Smooth muscle cell (in vitro differentiated cells): ENCODE measurements around the gene CRIP3. TPM values are rescaled to one million over a fixed set of nuclear protein-coding genes. Genes with fewer than 3 reads are reported as not detected.

Experiments
- DNase-seq: peaks from one replicate; lab custom pipeline; 2025; ENCODE audit not compliant: unreplicated experiment; lab: John Stamatoyannopoulos, UW
- H2AFZ ChIP-seq: fragments of 200-600 bp; sonication (generic); 2 replicates; pipeline ENCODE4 v1.6.0; 2016; ENCODE audit warnings: antibody characterized with exemption, low read depth, mild to moderate bottlenecking
- H3F3A ChIP-seq: fragments of 200-600 bp; sonication (generic); 2 replicates; pipeline ENCODE4 v1.6.0; 2017; ENCODE audit warnings: antibody characterized with exemption, low read depth
- H3K27ac ChIP-seq: fragments of 200-600 bp; sonication (generic); 2 replicates; pipeline ENCODE4 v1.5.1; 2016; ENCODE audit warnings: low read depth, mild to moderate bottlenecking
- H3K27me3 ChIP-seq: fragments of 200-600 bp; sonication (generic); 2 replicates; pipeline ENCODE4 v1.6.1; 2016; ENCODE audit warnings: low read depth, mild to moderate bottlenecking
- H3K36me3 ChIP-seq: fragments of 200-600 bp; sonication (generic); 2 replicates; pipeline ENCODE4 v1.5.1; 2016; ENCODE audit warnings: low read depth
- H3K4me1 ChIP-seq: fragments of 200-600 bp; sonication (generic); 2 replicates; pipeline ENCODE4 v1.5.1; 2016; ENCODE audit warnings: low read depth
- H3K4me2 ChIP-seq: fragments of 200-600 bp; sonication (generic); 2 replicates; pipeline ENCODE4 v1.6.0; 2016; ENCODE audit warnings: mild to moderate bottlenecking
- H3K4me3 ChIP-seq: fragments of 200-600 bp; sonication (generic); 2 replicates; pipeline ENCODE4 v1.5.1; 2016; ENCODE audit warnings: mild to moderate bottlenecking
- H3K79me2 ChIP-seq: fragments of 200-600 bp; sonication (generic); 2 replicates; pipeline ENCODE4 v1.6.0; 2016; ENCODE audit warnings: low read depth, mild to moderate bottlenecking
- H3K9ac ChIP-seq: fragments of 200-600 bp; sonication (generic); 2 replicates; pipeline ENCODE4 v1.6.0; 2016; ENCODE audit warnings: low read depth
- H3K9me3 ChIP-seq: fragments of 200-600 bp; sonication (generic); replicated peaks from 2 replicates; pipeline ENCODE4 v1.5.1; 2016; ENCODE audit warnings: low read depth
- H4K20me1 ChIP-seq: fragments of 200-600 bp; sonication (generic); 2 replicates; pipeline ENCODE4 v1.6.0; 2016; ENCODE audit warnings: low read depth
- WGBS: methylation state at CpG from one replicate; pipeline ENCODE4 v1.1.7; 2016; ENCODE audit warnings: low lambda C conversion rate; 5-methylcytosine and 5-hydroxymethylcytosine counted together
- polyA plus RNA-seq: library from polyadenylated mRNA; unstranded; fragments of >200 nt; fragmentation: Nextera tagmentation; extraction: Ambion mirVana; gene quantifications from 2 replicates; pipeline ENCODE4 v1.2.1, GENCODE V29; 2016
- total RNA-seq: library from RNA; depleted of rRNA; stranded (reverse); fragments of >200 nt; gene quantifications from 2 replicates; pipeline ENCODE4 v1.2.3, GENCODE V29; 2014
- TF ChIP-seq, protein P1 (sequence below): fragments of 200-600 bp; sonication (generic); IDR thresholded peaks from 2 replicates; pipeline ENCODE4 v1.5.1; 2017; ENCODE audit warnings: borderline replicate concordance, mild to moderate bottlenecking, antibody characterized with exemption; ENCODE audit not compliant: insufficient read depth, poor library complexity, severe bottlenecking

The CRIP3 gene
- total and polyA plus RNA-seq, 2 experiments from 2014 or later, result not detected

DNA sequence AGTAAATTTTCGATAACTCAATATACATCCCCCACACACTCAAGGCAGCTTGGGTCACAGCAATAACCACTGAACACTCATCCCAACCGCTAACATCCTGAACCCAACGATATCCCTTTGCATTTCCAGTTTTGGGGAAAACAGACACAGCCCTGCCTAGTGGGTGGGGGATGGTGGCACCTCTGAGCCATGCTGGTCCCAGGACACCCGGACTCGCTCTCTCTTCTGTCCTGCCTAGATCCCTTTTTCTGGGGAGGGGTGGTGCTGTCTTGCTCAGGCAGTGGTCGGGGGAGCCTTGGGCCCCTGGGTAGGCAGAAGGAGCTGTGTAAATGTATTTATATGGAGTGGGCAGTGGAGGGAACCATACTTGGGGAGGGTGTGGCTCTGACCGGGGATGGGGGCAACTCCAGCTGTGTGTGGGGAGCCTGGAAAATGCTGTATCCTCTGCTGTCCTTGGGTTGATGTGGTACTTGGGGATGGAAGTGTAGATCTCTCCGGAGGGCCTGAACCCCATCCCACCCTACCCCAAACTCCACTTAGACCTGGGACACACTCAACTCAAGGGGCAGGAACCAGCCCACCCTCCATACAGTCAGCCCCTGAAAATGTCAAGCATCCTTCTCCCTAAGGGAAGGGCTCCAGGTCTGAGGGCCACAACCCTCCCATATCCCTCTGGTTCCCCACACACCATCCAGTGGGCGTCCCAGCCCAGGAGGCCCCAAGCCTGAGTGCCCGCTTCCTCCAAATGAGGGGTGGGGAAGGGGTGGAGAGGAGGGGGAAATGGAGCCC, 34.3 kb downstream of the CRIP3 start:
- Histone ChIP-seq H2AFZ (no peak overlapping the region), H3K4me1 (peaks cover 24% of the 10 kb centered on the region), H3K4me2 (peak overlapping the region; percentile 84), H3K4me3 (peak overlapping the region; percentile 54), H3F3A (no peaks in the 10 kb centered on the region), H3K27ac (no peak overlapping the region), H3K79me2 (no peaks in the 10 kb centered on the region), H3K9me3 (no peaks in the 10 kb centered on the region), H3K27me3 (peaks cover 36% of the 10 kb centered on the region), H3K36me3 (no peaks in the 10 kb centered on the region), H4K20me1 (no peaks in the 10 kb centered on the region), H3K9ac (no peak overlapping the region)
- 78% methylated on average over 10 of the region's 10 CpGs for WGBS
- TF ChIP-seq, protein P1, sequence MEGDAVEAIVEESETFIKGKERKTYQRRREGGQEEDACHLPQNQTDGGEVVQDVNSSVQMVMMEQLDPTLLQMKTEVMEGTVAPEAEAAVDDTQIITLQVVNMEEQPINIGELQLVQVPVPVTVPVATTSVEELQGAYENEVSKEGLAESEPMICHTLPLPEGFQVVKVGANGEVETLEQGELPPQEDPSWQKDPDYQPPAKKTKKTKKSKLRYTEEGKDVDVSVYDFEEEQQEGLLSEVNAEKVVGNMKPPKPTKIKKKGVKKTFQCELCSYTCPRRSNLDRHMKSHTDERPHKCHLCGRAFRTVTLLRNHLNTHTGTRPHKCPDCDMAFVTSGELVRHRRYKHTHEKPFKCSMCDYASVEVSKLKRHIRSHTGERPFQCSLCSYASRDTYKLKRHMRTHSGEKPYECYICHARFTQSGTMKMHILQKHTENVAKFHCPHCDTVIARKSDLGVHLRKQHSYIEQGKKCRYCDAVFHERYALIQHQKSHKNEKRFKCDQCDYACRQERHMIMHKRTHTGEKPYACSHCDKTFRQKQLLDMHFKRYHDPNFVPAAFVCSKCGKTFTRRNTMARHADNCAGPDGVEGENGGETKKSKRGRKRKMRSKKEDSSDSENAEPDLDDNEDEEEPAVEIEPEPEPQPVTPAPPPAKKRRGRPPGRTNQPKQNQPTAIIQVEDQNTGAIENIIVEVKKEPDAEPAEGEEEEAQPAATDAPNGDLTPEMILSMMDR, result no peak
- DNase-seq, result no peak

DNA sequence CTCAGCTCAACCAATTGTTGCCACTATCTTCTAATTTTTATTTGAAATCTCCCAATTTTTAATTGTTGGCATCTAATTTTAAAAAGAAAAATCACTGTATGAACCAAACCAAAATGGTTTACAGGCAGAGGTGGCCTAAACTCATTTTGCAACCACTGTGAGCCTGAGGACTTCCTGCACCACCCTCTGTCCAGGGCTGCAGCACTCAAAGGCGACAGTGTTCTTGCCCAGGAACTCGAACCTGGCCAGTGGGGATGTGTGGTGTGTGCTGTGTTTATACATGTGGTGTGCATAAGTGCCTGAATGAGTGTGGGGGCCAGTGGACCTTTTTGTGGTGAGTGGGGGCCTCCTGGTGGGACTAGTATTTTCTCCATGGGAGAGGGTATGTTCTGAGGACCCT, 34.9 kb downstream of the CRIP3 start:
- TF ChIP-seq, protein P1, result no peak
- peaks cover 36% of the 10 kb centered on the region for H3K27me3 ChIP-seq
- H2AFZ ChIP-seq, result no peak overlapping the region
- WGBS, result 75% methylated on average over 2 of the region's 2 CpGs
- no peaks in the 10 kb centered on the region for H3K9me3 ChIP-seq
- DNase-seq, result no peak
- H3K27ac ChIP-seq, result no peak overlapping the region
- H3K4me2 ChIP-seq, result no peak overlapping the region
- no peak overlapping the region for H3K9ac ChIP-seq
- H3F3A ChIP-seq, result no peaks in the 10 kb centered on the region
- H3K79me2 ChIP-seq, result no peaks in the 10 kb centered on the region
- H4K20me1 ChIP-seq, result no peaks in the 10 kb centered on the region
- peaks cover 25% of the 10 kb centered on the region for H3K4me1 ChIP-seq
- H3K36me3 ChIP-seq, result no peaks in the 10 kb centered on the region
- H3K4me3 ChIP-seq, result no peak overlapping the region

DNA sequence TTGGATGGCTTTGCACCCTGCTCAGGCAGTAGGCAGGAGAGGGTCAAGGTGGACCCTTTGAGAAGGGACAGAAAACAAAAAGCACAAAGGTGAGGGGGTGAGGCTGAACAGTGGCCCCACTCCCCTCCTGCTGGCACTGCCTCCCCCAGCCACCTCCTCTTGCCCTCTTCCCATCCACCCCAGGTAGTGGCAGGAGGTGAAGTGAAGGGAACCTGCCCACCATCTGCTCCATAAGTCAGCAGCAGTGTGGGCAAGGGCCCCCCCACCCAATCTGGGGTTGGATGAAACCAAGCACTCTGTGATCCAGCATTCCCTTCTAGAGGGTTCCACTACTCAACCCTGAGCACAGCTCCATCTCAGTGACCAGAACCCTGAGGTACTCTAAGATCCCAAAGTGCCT, 36.7 kb downstream of the CRIP3 start:
- Histone ChIP-seq H3K4me3 (no peak overlapping the region), H3K79me2 (no peaks in the 10 kb centered on the region), H3K9ac (no peak overlapping the region), H3K27me3 (peaks cover 36% of the 10 kb centered on the region), H4K20me1 (no peaks in the 10 kb centered on the region), H3K9me3 (no peaks in the 10 kb centered on the region), H2AFZ (no peak overlapping the region), H3F3A (no peaks in the 10 kb centered on the region), H3K4me1 (peaks cover 14% of the 10 kb centered on the region), H3K27ac (no peak overlapping the region), H3K4me2 (no peak overlapping the region), H3K36me3 (no peaks in the 10 kb centered on the region)
- no peak for DNase-seq
- TF ChIP-seq, protein P1, result no peak
